HepG2 (cell line): ENCODE data around the gene C19orf18. TPM values are rescaled to one million over a fixed set of nuclear protein-coding genes. Genes with fewer than 3 reads are reported as not detected.

Source experiments
- ASH2L ChIP-seq: fragments of 300-600, 200-600 bp; sonication (generic); IDR thresholded peaks from 2 replicates; pipeline ENCODE4 v1.7.0; 2017; ENCODE audit warnings: low read depth, mild to moderate bottlenecking, moderate library complexity, mixed read lengths, low read length; ENCODE audit not compliant: insufficient read length
- BCL3 ChIP-seq: sonication (generic); formaldehyde crosslinking; IDR thresholded peaks from 2 replicates; pipeline ENCODE4 v1.5.1; 2020; ENCODE audit warnings: mild to moderate bottlenecking, missing genetic modification reagents, moderate library complexity
- CENPBD1 ChIP-seq: sonication (generic); formaldehyde crosslinking; IDR thresholded peaks from 2 replicates; pipeline ENCODE4 v1.8.0; 2022; ENCODE audit warnings: missing genetic modification reagents, low read depth, mild to moderate bottlenecking, borderline replicate concordance
- CHCHD3 ChIP-seq: sonication (generic); formaldehyde crosslinking; IDR thresholded peaks from 2 replicates; pipeline ENCODE4 v1.8.0; 2022; ENCODE audit warnings: mild to moderate bottlenecking, missing genetic modification reagents, moderate library complexity
- IRF9 ChIP-seq: sonication (generic); formaldehyde crosslinking; IDR thresholded peaks from 2 replicates; pipeline ENCODE4 v1.8.0; 2022; ENCODE audit warnings: missing genetic modification reagents, mild to moderate bottlenecking, borderline replicate concordance
- ISL2 ChIP-seq: sonication (generic); formaldehyde crosslinking; IDR thresholded peaks from 2 replicates; pipeline ENCODE4 v1.5.0; 2020; ENCODE audit warnings: missing genetic modification reagents
- ISX ChIP-seq: sonication (generic); formaldehyde crosslinking; conservative IDR thresholded peaks from 2 replicates; pipeline ENCODE4 v1.5.0; 2020; ENCODE audit warnings: missing genetic modification reagents
- PCBP1 ChIP-seq: fragments of 200-400 bp; formaldehyde crosslinking; IDR thresholded peaks from 2 replicates; pipeline ENCODE4 v1.6.1; 2017; ENCODE audit warnings: mild to moderate bottlenecking, low read depth, low read length, borderline replicate concordance
- SRSF1 ChIP-seq: fragments of 200-400 bp; formaldehyde crosslinking; optimal IDR thresholded peaks from 2 replicates; pipeline ENCODE3; 2017; ENCODE audit warnings: mild to moderate bottlenecking, low read depth, low read length, moderate library complexity
- THAP9 ChIP-seq: sonication (generic); formaldehyde crosslinking; IDR thresholded peaks from 2 replicates; pipeline ENCODE4; 2020; ENCODE audit warnings: missing genetic modification reagents, mild to moderate bottlenecking, borderline replicate concordance
- XRCC5 ChIP-seq: fragments of 200-400 bp; formaldehyde crosslinking; optimal IDR thresholded peaks from 2 replicates; pipeline ENCODE3; 2017; ENCODE audit warnings: mild to moderate bottlenecking, low read length
- ZNF20 ChIP-seq: sonication (generic); formaldehyde crosslinking; IDR thresholded peaks from 2 replicates; pipeline ENCODE4 v1.4.0; 2020; ENCODE audit warnings: mild to moderate bottlenecking, moderate library complexity, missing genetic modification reagents
- ZNF274 ChIP-seq: sonication (generic); formaldehyde crosslinking; IDR thresholded peaks from 2 replicates; pipeline ENCODE4 v1.5.1; 2020; ENCODE audit warnings: mild to moderate bottlenecking, missing genetic modification reagents
- ZNF292 ChIP-seq: sonication (generic); formaldehyde crosslinking; IDR thresholded peaks from 2 replicates; pipeline ENCODE4 v1.8.1; 2022; ENCODE audit warnings: mild to moderate bottlenecking, low read depth, missing genetic modification reagents, borderline replicate concordance
- ZNF562 ChIP-seq: sonication (generic); formaldehyde crosslinking; IDR thresholded peaks from 2 replicates; pipeline ENCODE4 v1.8.0; 2022; ENCODE audit warnings: missing genetic modification reagents, borderline replicate concordance
- ZNF639 ChIP-seq: conservative IDR thresholded peaks from 2 replicates; pipeline ENCODE4 v1.6.1; 2018; ENCODE audit warnings: missing genetic modification reagents
- ZNF672 ChIP-seq: sonication (generic); formaldehyde crosslinking; IDR thresholded peaks from 2 replicates; pipeline ENCODE4 v1.8.1; 2022; ENCODE audit warnings: missing genetic modification reagents
- ZUFSP ChIP-seq: sonication (generic); formaldehyde crosslinking; IDR thresholded peaks from 2 replicates; pipeline ENCODE4 v1.9.0; 2021; ENCODE audit warnings: missing genetic modification reagents, mild to moderate bottlenecking, borderline replicate concordance
- polyA plus RNA-seq, 8 experiments: library from polyadenylated mRNA; depleted of rRNA in 3 of 8; stranded (reverse) in 7 of 8; unstranded in 1 of 8; fragments of >200 nt; fragmentation: Illumina TruSeq in 4 of 8; extraction: Trizol in 4 of 8; gene quantifications; 2 replicates each; pipeline versions ENCODE4 v1.2.1 to v1.2.3, GENCODE V29; 2011 to 2016; ENCODE audit warnings: low read depth in 4 of 8, missing spikeins in 1 of 8, mixed read lengths in 1 of 8; ENCODE audit not compliant: insufficient read depth in 1 of 8
- total RNA-seq, 5 experiments: library from RNA; depleted of rRNA; stranded (reverse); fragments of >200 nt; fragmentation: Illumina TruSeq; extraction: Trizol; gene quantifications; 2 replicates each; pipeline ENCODE4 v1.2.3, GENCODE V29; 2016; ENCODE audit warnings: low read depth in 1 of 5

C19orf18 gene
- total and polyA plus RNA-seq, 2 of the 13 experiments (the other 11 are each of a cell fraction or from before 2014, with no cell fraction given) = 0.38 to 0.55 TPM

- TF ChIP-seq ZNF274 (CRISPR knock-in tag) = 0 out of 2 replicates have a peak, but pooled peaks have one; percentile 45
- TF ChIP-seq ZNF639 = no peak
- TF ChIP-seq SRSF1 = peak; percentile 96
- TF ChIP-seq XRCC5 = peak; percentile 85
- no peak for TF ChIP-seq CENPBD1 (CRISPR knock-in tag)
- TF ChIP-seq BCL3 (CRISPR knock-in tag) = no peak
- no peak for TF ChIP-seq ZNF562 (CRISPR knock-in tag)
- TF ChIP-seq ZNF292 (CRISPR knock-in tag) = no peak
- no peak for TF ChIP-seq ZNF672 (CRISPR knock-in tag)
- no peak for TF ChIP-seq ISX (CRISPR knock-in tag)
- TF ChIP-seq IRF9 (CRISPR knock-in tag) = no peak; the same call in 1 of the 2 replicates
- TF ChIP-seq ZUFSP (CRISPR knock-in tag) = no peak
- TF ChIP-seq ISL2 (CRISPR knock-in tag) = peak; percentile 32; the same call in 1 of the 2 replicates
- TF ChIP-seq CHCHD3 (CRISPR knock-in tag) = no peak
- peak; percentile 65 for TF ChIP-seq ASH2L
- no peak for TF ChIP-seq ZNF20 (CRISPR knock-in tag)
- no peak for TF ChIP-seq PCBP1
- TF ChIP-seq THAP9 (CRISPR knock-in tag) = peak; percentile 81; the same call in 1 of the 2 replicates
These were observed 26.8 kb downstream of the C19orf18 start, which contains the start of gene ZNF256 (continued) for GRCh38 chr19:57947419-57948134.
